Measurements from ENCODE around the gene SLC16A3. TPM values are rescaled to one million over a fixed set of nuclear protein-coding genes. Genes with fewer than 3 reads are reported as not detected.

The SLC16A3 gene
- total and polyA plus RNA-seq, 8 donors = 4.9 to 87.9 (median 37.7) TPM

- WGBS, 5 donors = 43 to 64% (median 55%) methylated on average over 9 to 10 of the region's 10 CpGs
- Histone ChIP-seq H3K36me3 (peaks cover 28 to 54% (median 44%) of the 10 kb centered on the region in 4 donors), H3K4me3 (peak overlapping the region in 2 of 4 donors; percentile 11 to 75), H3K9me3 (no peaks in the 10 kb centered on the region), H3K4me1 (peaks cover 74 to 88% (median 83%) of the 10 kb centered on the region in 4 donors), H3K27me3 (no peaks in the 10 kb centered on the region), H3K27ac (peak overlapping the region; percentile 57 to 100 (median 98))
- DNase-seq = no peak
- intact Hi-C loops (cut with DNase I; ENCODE audit: low total_unique reads) = no loop called here
- no peak for TF ChIP-seq POLR2AphosphoS5 (IDR thresholded peaks at IDR 0.05)
- TF ChIP-seq EP300 (IDR thresholded peaks at IDR 0.05) = no peak
- TF ChIP-seq CTCF (IDR thresholded peaks at IDR 0.05) = no peak
- no peak for TF ChIP-seq POLR2A (IDR thresholded peaks at IDR 0.05)
Observed at GRCh38 chr17:82269138-82269881, 40.5 kb downstream of the SLC16A3 start.

- Histone ChIP-seq H3K4me3 (peak overlapping the region in 2 of 4 donors; percentile 11 to 75), H3K9me3 (no peaks in the 10 kb centered on the region), H3K4me1 (peaks cover 79 to 90% (median 85%) of the 10 kb centered on the region in 4 donors), H3K27me3 (no peaks in the 10 kb centered on the region), H3K27ac (peak overlapping the region; percentile 49 to 100 (median 98)), H3K36me3 (peaks cover 21 to 47% (median 37%) of the 10 kb centered on the region in 4 donors)
- TF ChIP-seq POLR2AphosphoS5 (IDR thresholded peaks at IDR 0.05) (peak in 1 of 3 donors; percentile 23), POLR2A (IDR thresholded peaks at IDR 0.05) (no peak)
- WGBS, 5 donors = 23 to 62% (median 40%) methylated on average over 7 to 13 of the region's 13 CpGs
- DNase-seq = peak in 1 of 2 donors; percentile 60
- intact Hi-C loops (cut with DNase I; ENCODE audit: low total_unique reads) = no loop called here
Observed at GRCh38 chr17:82269882-82270500, 41.1 kb downstream of the SLC16A3 start.

- H3K4me3 ChIP-seq = peak overlapping the region in 2 of 4 donors; percentile 63 to 75
- H3K27ac ChIP-seq = peak overlapping the region; percentile 1 to 100 (median 98)
- TF ChIP-seq POLR2A (IDR thresholded peaks at IDR 0.05) = no peak
- no peak for TF ChIP-seq EP300 (IDR thresholded peaks at IDR 0.05)
- no peak for TF ChIP-seq CTCF (IDR thresholded peaks at IDR 0.05)
- TF ChIP-seq POLR2AphosphoS5 (IDR thresholded peaks at IDR 0.05) = no peak
- H3K4me1 ChIP-seq = peaks cover 79 to 88% (median 86%) of the 10 kb centered on the region in 4 donors
- WGBS, 5 donors = 70 to 79% (median 74%) methylated on average over 12 of the region's 12 CpGs
- H3K9me3 ChIP-seq = no peaks in the 10 kb centered on the region
- H3K27me3 ChIP-seq = no peaks in the 10 kb centered on the region
- DNase-seq = no peak
- H3K36me3 ChIP-seq = peaks cover 15 to 40% (median 31%) of the 10 kb centered on the region in 4 donors
- intact Hi-C loops (cut with DNase I; ENCODE audit: low total_unique reads) = no loop called here
Observed at GRCh38 chr17:82270651-82271050, 41.8 kb downstream of the SLC16A3 start.

GRCh38 chr17:82271401-82271800 is 42.6 kb downstream of the SLC16A3 start:
- intact Hi-C loops (cut with DNase I; ENCODE audit: low total_unique reads) = no loop called here
- no peak for DNase-seq
- Histone ChIP-seq H3K36me3 (peaks cover 9 to 33% (median 23%) of the 10 kb centered on the region in 4 donors), H3K4me1 (peaks cover 72 to 82% (median 79%) of the 10 kb centered on the region in 4 donors), H3K4me3 (peak overlapping the region in 2 of 4 donors; percentile 63 to 75), H3K27me3 (no peaks in the 10 kb centered on the region), H3K27ac (peak overlapping the region in 4 of 5 donors; percentile 96 to 100 (median 99)), H3K9me3 (no peaks in the 10 kb centered on the region)
- TF ChIP-seq EP300 (IDR thresholded peaks at IDR 0.05) (no peak), POLR2AphosphoS5 (IDR thresholded peaks at IDR 0.05) (no peak), CTCF (IDR thresholded peaks at IDR 0.05) (no peak), POLR2A (IDR thresholded peaks at IDR 0.05) (no peak)
- WGBS, 5 donors = 58 to 68% (median 65%) methylated on average over 6 of the region's 6 CpGs

Data from stomach (tissue), 9 donors.